Measurements from ENCODE around the gene AUNIP. TPM values are rescaled to one million over a fixed set of nuclear protein-coding genes. Genes with fewer than 3 reads are reported as not detected.

AUNIP gene
- polyA plus RNA-seq, 1 experiment: 1.4 TPM

- Histone ChIP-seq H3K4me3 (ENCODE audit: low read depth, low read length) (no peak overlapping the region), H3K36me3 (ENCODE audit: control insufficient read depth, insufficient read depth, low read length) (peaks cover 8% of the 10 kb centered on the region), H3K27me3 (ENCODE audit: control insufficient read depth, insufficient read depth, low read length) (no peaks in the 10 kb centered on the region)
- ChIA-PET POLR2A (interaction anchor here (0.6 kb wide), 1 partner anchor 1702 kb away, joined by 8 read pairs; no protein-coding TSS in a partner anchor), CTCF (interaction anchor here (0.7 to 1.3 kb wide), 2 partner anchors 193 to 196 kb away, joined by 3 to 6 read pairs; partner anchors contain the start of gene PAFAH2)
- no peak for DNase-seq (ENCODE audit: low read depth)
- no peak for TF ChIP-seq CTCF (IDR thresholded peaks at IDR 0.05; ENCODE audit: insufficient read depth, low read depth, low read length)
Observed at GRCh38 chr1:25804244-25804963, 54.9 kb downstream of the AUNIP start.

GRCh38 chr1:25803368-25803767 is 55.9 kb downstream of the AUNIP start:
- Histone ChIP-seq H3K4me3 (ENCODE audit: low read depth, low read length) (no peak overlapping the region), H3K27me3 (ENCODE audit: control insufficient read depth, insufficient read depth, low read length) (no peaks in the 10 kb centered on the region), H3K36me3 (ENCODE audit: control insufficient read depth, insufficient read depth, low read length) (peaks cover 5% of the 10 kb centered on the region)
- no peak for DNase-seq (ENCODE audit: low read depth)
- ChIA-PET CTCF (interaction anchor here (2.7 kb wide), 1 partner anchor 194 kb away, joined by 17 read pairs; no protein-coding TSS in a partner anchor), POLR2A (interaction anchor here (0.6 kb wide), 1 partner anchor 1701 kb away, joined by 8 read pairs; no protein-coding TSS in a partner anchor)
- no peak for TF ChIP-seq CTCF (IDR thresholded peaks at IDR 0.05; ENCODE audit: insufficient read depth, low read depth, low read length)

DNA sequence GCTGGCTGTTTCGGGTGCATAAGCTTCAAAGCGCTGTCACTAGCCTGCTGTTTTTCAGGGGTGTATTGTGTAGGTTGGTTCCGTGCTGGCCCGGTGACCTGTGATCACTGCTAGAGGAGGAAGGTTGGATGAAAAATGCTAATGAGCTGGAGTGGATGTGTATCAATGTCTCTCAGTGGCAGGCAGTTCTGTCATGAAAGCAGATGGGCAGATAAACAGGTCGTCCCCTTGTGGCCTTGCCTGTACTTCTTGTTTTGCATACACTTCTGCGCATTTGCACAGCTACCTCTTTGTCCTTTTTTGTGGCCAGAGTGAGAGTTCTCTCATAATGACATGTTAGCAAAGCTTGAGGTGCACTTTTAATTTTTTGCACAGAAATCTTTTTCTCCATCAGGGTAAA is 56.3 kb downstream of the AUNIP start:
- no peak overlapping the region for H3K4me3 ChIP-seq (ENCODE audit: low read depth, low read length)
- TF ChIP-seq CTCF (IDR thresholded peaks at IDR 0.05; ENCODE audit: insufficient read depth, low read depth, low read length): no peak
- ChIA-PET POLR2A (no interaction called here), CTCF (interaction anchor here (2.7 kb wide), 1 partner anchor 194 kb away, joined by 17 read pairs; no protein-coding TSS in a partner anchor)
- peaks cover 5% of the 10 kb centered on the region for H3K36me3 ChIP-seq (ENCODE audit: control insufficient read depth, insufficient read depth, low read length)
- DNase-seq (ENCODE audit: low read depth): no peak
- no peaks in the 10 kb centered on the region for H3K27me3 ChIP-seq (ENCODE audit: control insufficient read depth, insufficient read depth, low read length)

GRCh38 chr1:25800703-25801377 is 58.4 kb downstream of the AUNIP start:
- DNase-seq (ENCODE audit: low read depth): no peak
- POLR2A ChIA-PET: no interaction called here
- CTCF ChIA-PET: interaction anchor here (1.1 to 2.7 kb wide), 2 partner anchors 71 to 192 kb away, joined by 4 to 17 read pairs; no protein-coding TSS in a partner anchor

More at GRCh38 chr1:25800703-25801377, 58.4 kb downstream of the AUNIP start:
- no peak for TF ChIP-seq CTCF (IDR thresholded peaks at IDR 0.05; ENCODE audit: insufficient read depth, low read depth, low read length)
- no peaks in the 10 kb centered on the region; the same call in 1 of the 2 replicates for H3K36me3 ChIP-seq (ENCODE audit: control insufficient read depth, insufficient read depth, low read length)
- peak overlapping the region; percentile 76 for H3K4me3 ChIP-seq (ENCODE audit: low read depth, low read length)
- H3K27me3 ChIP-seq (ENCODE audit: control insufficient read depth, insufficient read depth, low read length): no peaks in the 10 kb centered on the region

Measured in BJ (cell line).